Effector CD8-positive, alpha-beta T cell (primary cell): ENCODE data around the gene DCAF4.
"Not testable (repeated sequence)": the region's sequence is repeated elsewhere in the genome, so short reads cannot be mapped to it uniquely, and the experiment has no call there.

Experiments used
- DNase-seq: peaks from one replicate; lab custom pipeline; 2025; lab: John Stamatoyannopoulos, UW

DCAF4 gene

GRCh38 chr14:72970824-72971434 lies 44.7 kb downstream of the DCAF4 start:
- DNase-seq, result no peak

DNA sequence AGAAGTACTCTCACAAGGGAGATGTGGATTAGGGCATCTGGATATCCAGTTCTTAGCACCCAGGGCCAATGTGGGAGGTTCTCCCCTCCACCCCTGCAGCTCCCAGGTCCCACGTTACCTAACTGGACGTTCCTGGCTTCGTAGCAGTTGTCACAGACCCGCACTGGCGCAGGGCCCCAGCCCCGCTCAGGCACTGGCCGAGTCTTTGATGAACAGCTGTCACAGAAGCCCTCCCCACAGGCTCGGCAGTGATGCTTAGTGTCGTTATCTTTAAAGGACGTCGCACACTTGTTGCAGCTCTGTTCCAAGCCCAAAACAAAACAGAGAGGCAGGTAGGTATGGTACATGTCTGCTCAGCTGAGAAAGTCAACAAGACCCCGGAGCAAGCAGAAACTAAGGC lies 48.4 kb downstream of the DCAF4 start:
- DNase-seq, result no peak

DNA sequence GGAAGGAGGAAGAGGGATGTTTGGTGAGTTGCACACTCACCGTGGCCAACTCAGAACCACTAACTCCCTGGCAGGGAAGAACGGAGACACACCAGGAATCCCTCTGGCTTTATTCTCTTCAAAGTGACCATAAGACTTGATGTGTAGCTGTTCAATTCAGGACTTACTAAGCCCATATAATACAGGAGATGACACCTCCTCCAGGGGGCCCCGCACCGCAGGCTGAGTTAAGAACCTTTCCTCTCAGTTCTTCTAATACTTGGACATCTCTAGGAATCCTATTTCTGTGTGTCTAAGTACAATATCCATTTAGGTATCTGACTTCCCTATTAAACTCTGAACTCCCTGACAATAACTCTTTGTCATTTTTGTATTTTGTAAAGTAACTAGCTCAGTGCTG lies 49.5 kb downstream of the DCAF4 start:
- no peak for DNase-seq

GRCh38 chr14:72978856-72979255 lies 52.6 kb downstream of the DCAF4 start:
- DNase-seq, result no peak

GRCh38 chr14:72980863-72981262 lies 54.6 kb downstream of the DCAF4 start:
- no peak for DNase-seq

DNA sequence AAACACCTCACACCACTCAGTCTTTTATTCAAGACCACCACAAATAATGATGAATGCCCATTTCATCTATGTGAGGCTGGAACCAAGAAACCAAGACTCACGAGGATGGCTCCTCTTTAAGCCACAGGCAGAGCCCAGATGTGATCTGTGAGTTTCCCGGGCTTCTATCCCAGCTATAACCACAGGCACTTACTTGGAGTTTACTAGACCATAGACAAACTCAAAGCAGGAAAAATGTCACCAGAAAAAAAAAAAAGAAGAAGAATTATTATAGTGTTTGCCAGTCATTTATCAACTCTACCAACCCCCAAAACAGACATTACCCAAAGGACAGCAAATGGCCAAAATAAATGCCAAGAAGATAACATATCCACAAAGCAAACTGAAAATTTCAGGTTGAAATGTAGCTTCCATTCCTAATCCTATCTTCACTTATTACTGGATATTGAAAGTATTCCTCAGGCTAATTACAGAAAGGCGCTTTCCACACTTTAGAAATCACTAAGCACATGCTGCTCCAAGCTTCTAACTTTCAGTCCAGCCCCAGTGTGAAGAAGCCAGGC lies 56.0 kb downstream of the DCAF4 start:
- no peak for DNase-seq

DNA sequence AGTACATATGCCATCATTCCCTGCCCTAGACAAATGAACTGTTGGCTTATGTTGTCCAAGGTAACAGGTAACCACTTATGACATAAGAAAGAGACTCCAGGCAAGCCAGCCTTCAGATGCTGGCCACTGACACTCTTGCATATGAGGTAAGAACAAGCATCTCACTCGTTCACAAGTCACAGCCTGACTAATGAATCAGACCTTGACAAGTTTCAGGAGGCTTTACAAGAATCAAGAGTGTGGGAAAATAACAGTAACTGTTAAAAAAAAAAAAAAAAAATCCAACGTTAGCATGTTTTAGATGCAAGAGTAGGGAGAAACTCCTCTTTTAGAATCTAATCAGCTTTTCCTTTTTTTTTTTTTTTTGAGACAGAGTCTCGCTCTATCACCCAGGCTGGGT lies 60.0 kb downstream of the DCAF4 start:
- no peak for DNase-seq

GRCh38 chr14:72986857-72987256 lies 60.6 kb downstream of the DCAF4 start:
- DNase-seq, result no peak

DNA sequence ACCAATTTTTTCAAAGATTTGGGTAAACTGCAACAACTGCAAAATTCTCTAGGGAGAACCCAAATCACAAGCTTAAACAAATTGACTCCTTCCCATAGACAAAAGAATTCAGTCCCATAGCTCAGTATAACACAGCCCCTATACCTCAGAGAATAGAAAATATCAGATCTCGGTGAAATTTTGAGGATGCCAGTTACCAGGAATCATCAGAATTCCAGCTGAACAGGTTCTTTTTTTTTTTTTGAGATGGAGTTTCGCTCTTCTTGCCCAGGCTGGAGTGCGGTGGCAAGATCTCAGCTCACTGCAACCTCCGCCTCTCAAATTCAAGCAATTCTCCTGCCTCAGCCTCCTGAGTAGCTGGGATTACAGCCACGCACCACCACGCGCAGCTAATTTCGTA lies 63.9 kb downstream of the DCAF4 start:
- no peak for DNase-seq

- no peak for DNase-seq
Observed at GRCh38 chr14:72996916-72997315, 70.7 kb downstream of the DCAF4 start.

DNA sequence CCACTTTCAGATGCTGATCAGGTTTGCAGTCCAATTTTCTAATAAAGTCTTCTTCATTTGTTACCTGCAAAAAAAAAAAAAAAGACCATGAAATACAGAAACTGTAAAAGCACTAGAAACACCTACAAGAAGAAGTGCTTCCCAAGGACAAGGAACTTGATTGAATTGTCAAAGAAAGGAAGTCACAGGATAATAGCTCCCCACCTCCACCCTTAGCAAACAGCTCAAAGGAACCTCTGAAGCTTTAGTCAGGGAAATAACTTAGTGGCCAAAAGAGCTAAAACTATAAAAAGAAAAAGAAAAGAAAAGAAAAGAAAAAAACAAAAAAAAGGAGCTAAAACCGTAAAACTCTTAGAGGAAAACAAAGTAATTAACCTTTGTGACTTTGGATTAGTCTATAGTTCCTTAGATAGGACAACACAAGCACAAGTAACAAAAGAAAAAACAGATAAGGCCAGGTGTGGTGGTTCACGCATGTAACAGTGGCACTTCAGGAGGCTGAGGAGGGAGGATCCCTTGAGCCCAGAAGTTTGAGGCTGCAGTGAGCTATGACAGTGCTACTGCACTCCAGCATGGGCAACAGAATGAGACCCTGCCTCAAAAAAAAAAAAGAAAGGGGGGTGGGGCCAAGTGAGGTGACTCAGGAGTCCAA lies 72.1 kb downstream of the DCAF4 start:
- no peak for DNase-seq

DNA sequence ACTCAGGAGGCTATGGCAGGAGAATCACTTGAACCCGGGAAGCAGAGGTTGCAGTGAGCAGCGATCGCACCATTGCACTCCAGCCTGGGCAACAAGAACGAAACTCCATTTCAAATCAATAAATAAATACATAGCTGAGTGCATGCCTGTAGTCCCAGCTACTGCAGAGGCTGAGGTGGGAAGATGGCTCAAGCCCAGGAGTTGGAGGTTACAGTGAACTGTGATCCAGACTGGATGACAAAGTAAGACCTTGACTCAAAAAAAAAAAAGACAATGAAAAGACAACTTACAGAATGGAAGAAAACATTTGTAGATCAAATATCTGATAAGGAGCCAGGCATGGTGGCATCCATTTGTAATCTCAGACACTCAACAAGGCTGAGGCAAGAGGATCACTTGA lies 73.1 kb downstream of the DCAF4 start:
- DNase-seq, result no peak

GRCh38 chr14:73000073-73000472 lies 73.8 kb downstream of the DCAF4 start:
- DNase-seq, result no peak

GRCh38 chr14:73003681-73004080 lies 77.4 kb downstream of the DCAF4 start:
- no peak for DNase-seq

GRCh38 chr14:73004641-73005040 lies 78.4 kb downstream of the DCAF4 start:
- not testable (repeated sequence) for DNase-seq

- no peak for DNase-seq
Observed at GRCh38 chr14:73007835-73008234, 81.6 kb downstream of the DCAF4 start.

DNA sequence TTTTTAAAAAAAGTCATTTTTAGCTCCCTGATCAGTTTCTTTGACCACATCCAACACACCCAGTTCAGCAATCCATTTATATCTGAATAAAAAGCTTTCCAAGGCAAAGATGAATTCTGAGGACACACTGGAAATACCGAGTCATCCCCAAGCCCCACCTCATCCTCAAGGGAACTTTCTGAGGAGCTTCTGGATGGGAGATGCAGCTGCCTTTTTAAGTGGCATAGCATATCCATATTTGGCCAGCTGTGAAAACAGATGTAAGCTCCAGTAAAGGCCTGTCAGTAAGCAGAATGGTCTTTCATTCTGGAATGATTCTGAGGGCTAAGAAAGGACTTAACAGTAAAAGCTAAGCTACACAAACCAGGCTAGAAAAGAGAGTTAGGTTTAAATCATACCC lies 82.2 kb downstream of the DCAF4 start:
- no peak for DNase-seq
